Ovary (tissue), 9 donors: ENCODE data around the gene CYP3A5. TPM values are rescaled to one million over a fixed set of nuclear protein-coding genes. Genes with fewer than 3 reads are reported as not detected.

Experiments used
- DNase-seq, 5 donors: peaks; one replicate each; pipeline ENCODE4 v3.0.0-alpha.2; 2019 to 2020
- H3K27ac ChIP-seq, 2 donors: fragments of 200-600 bp; one replicate each; pipeline versions ENCODE4 v1.5.1 to v1.8.0; 2019 to 2022
- H3K27me3 ChIP-seq: fragments of 200-600 bp; one replicate; pipeline ENCODE4 v1.8.0; 2022
- H3K36me3 ChIP-seq: fragments of 200-600 bp; sonication (generic); one replicate; pipeline ENCODE4 v1.5.1; 2019
- H3K4me1 ChIP-seq: one replicate; pipeline ENCODE4 v1.8.1; 2013; ENCODE audit warnings: mild to moderate bottlenecking, moderate library complexity; ENCODE audit not compliant: insufficient read depth
- H3K4me3 ChIP-seq: fragments of 200-600 bp; sonication (generic); one replicate; pipeline ENCODE4 v1.5.1; 2017
- H3K9me3 ChIP-seq, 2 donors: fragments of 200-600 bp in 1 of 2; sonication (generic) in 1 of 2; one replicate each; pipeline versions ENCODE4 v1.5.1 to v1.8.1; 2013 to 2019; ENCODE audit warnings: mild to moderate bottlenecking in 1 of 2, moderate library complexity in 1 of 2
- CTCF ChIP-seq, 3 donors: fragments of 450-650 bp in 2 of 3; fragments of 200-600 bp in 1 of 3; IDR thresholded peaks; one replicate each; pipeline versions ENCODE4 v1.5.1 to v1.8.0; 2016 to 2022; ENCODE audit warnings: antibody characterized with exemption in 3 of 3, mild to moderate bottlenecking in 1 of 3
- EP300 ChIP-seq: sonication (generic); formaldehyde crosslinking; IDR thresholded peaks from one replicate; pipeline ENCODE4 v1.6.1; 2017; ENCODE audit warnings: antibody characterized with exemption
- POLR2A ChIP-seq: fragments of 450-650 bp; IDR thresholded peaks from one replicate; pipeline ENCODE4 v1.6.1; 2017; ENCODE audit warnings: antibody characterized with exemption, mild to moderate bottlenecking, moderate library complexity
- WGBS, 3 donors: extraction: QIAGEN DNeasy Blood & Tissue Kit in 1 of 3; methylation state at CpG; one replicate each; pipeline versions ENCODE4 v1.1.5 to v1.1.7; 2013 to 2017; 5-methylcytosine and 5-hydroxymethylcytosine counted together
- intact Hi-C, 4 donors: fragments of 100-400 bp; cut with DNase I; formaldehyde crosslinking; loops; one replicate each; pipeline versions ENCODE4 v1.11.0 to v1.15.1; 2022 to 2023
- polyA plus RNA-seq, 2 donors: library from polyadenylated mRNA; stranded (reverse); fragments of 200-250 nt in 1 of 2; fragments of 350-450 nt in 1 of 2; fragmentation: Illumina TruSeq in 1 of 2; extraction: RNeasy Lipid Tissue Mini Kit (QIAGEN cat#74804) in 1 of 2; gene quantifications; one replicate each; pipeline ENCODE4 v1.2.3, GENCODE V29; 2013 to 2014
- total RNA-seq, 7 donors: library from RNA; depleted of rRNA in 2 of 7; stranded (reverse); fragments of >200 nt in 2 of 7; fragmentation: NEBNext Ultra II Directional in 3 of 7; extraction: Animal tissue kit (Norgen Biotek cat#: 25700) in 3 of 7; gene quantifications; one replicate each; pipeline versions ENCODE4 v1.1.0 to v1.2.4, GENCODE V29; 2016 to 2023
- donor health status: DM: no; HTN: no; CAD: no; lungs with moderate emphysema.
- donor health status: DM: no; HTN: no; CAD: no.
- donor health status: Bipolar disorder and iron deficiency.
- donor health status: DM: yes; HTN: yes; CAD: no.
- donor health status: DM: no; HTN: no; CAD: no.
- donor health status: DM: yes; HTN: yes; CAD: no.

Gene CYP3A5
- total and polyA plus RNA-seq, 9 donors: 0.20 to 34.5 (median 1.3) TPM

- no peaks in the 10 kb centered on the region for H3K4me1 ChIP-seq
- 76 to 84% (median 83%) methylated on average over 9 of the region's 9 CpGs for WGBS, 3 donors
- H3K36me3 ChIP-seq: no peaks in the 10 kb centered on the region
- TF ChIP-seq POLR2A: no peak
- no peak for TF ChIP-seq EP300
- no peak for TF ChIP-seq CTCF (IDR thresholded peaks at IDR 0.05)
- no peak for DNase-seq
- no peak overlapping the region for H3K27ac ChIP-seq
- intact Hi-C loops: no loop called here
- no peak overlapping the region for H3K4me3 ChIP-seq
- no peaks in the 10 kb centered on the region for H3K27me3 ChIP-seq
- H3K9me3 ChIP-seq: no peaks in the 10 kb centered on the region
These were observed 72.2 kb downstream of the CYP3A5 start for GRCh38 chr7:99607548-99607947.

GRCh38 chr7:99606531-99606930 lies 73.3 kb downstream of the CYP3A5 start:
- DNase-seq: no peak
- no peak overlapping the region for H3K27ac ChIP-seq
- H3K36me3 ChIP-seq: no peaks in the 10 kb centered on the region
- no peaks in the 10 kb centered on the region for H3K4me1 ChIP-seq
- TF ChIP-seq POLR2A (no peak), CTCF (IDR thresholded peaks at IDR 0.05) (no peak)
- 65 to 74% (median 68%) methylated on average over 8 of the region's 8 CpGs for WGBS, 3 donors
- no peaks in the 10 kb centered on the region for H3K27me3 ChIP-seq
- no peaks in the 10 kb centered on the region for H3K9me3 ChIP-seq
- intact Hi-C loops: no loop called here
- no peak overlapping the region for H3K4me3 ChIP-seq

GRCh38 chr7:99605527-99605926 lies 74.3 kb downstream of the CYP3A5 start:
- DNase-seq: no peak
- no peaks in the 10 kb centered on the region for H3K27me3 ChIP-seq
- intact Hi-C loops: no loop called here
- H3K4me1 ChIP-seq: no peaks in the 10 kb centered on the region
- H3K27ac ChIP-seq: no peak overlapping the region
- 91 to 96% (median 91%) methylated on average over 7 of the region's 7 CpGs for WGBS, 3 donors
- no peaks in the 10 kb centered on the region for H3K36me3 ChIP-seq
- no peaks in the 10 kb centered on the region for H3K9me3 ChIP-seq
- no peak for TF ChIP-seq POLR2A
- no peak for TF ChIP-seq EP300
- no peak for TF ChIP-seq CTCF (IDR thresholded peaks at IDR 0.05)
- H3K4me3 ChIP-seq: no peak overlapping the region

- no peak for TF ChIP-seq CTCF (IDR thresholded peaks at IDR 0.05)
- no peak for TF ChIP-seq EP300
- no peak for TF ChIP-seq POLR2A
- no peak overlapping the region for H3K4me3 ChIP-seq
- no peak for DNase-seq
- H3K27ac ChIP-seq: no peak overlapping the region
- 71 to 77% (median 77%) methylated on average over 7 of the region's 7 CpGs for WGBS, 3 donors
- H3K27me3 ChIP-seq: no peaks in the 10 kb centered on the region
- H3K36me3 ChIP-seq: no peaks in the 10 kb centered on the region
- no peaks in the 10 kb centered on the region for H3K9me3 ChIP-seq
- no peaks in the 10 kb centered on the region for H3K4me1 ChIP-seq
- intact Hi-C loops: no loop called here
These were observed 78.0 kb downstream of the CYP3A5 start for GRCh38 chr7:99601656-99602310.
